ENCODE data around the gene FGF18. TPM values are rescaled to one million over a fixed set of nuclear protein-coding genes. Genes with fewer than 3 reads are reported as not detected.

Gene FGF18
- total RNA-seq, 1 donor from 2014 or later: not detected

GRCh38 chr5:171477101-171477500, 57.7 kb downstream of the FGF18 start:
- H3K4me3 Mint-ChIP-seq: no peak overlapping the region
- no peak for ATAC-seq (ENCODE audit: low read depth)
- POLR2A ChIA-PET: no interaction called here

GRCh38 chr5:171477666-171478065, 58.2 kb downstream of the FGF18 start:
- Mint-ChIP-seq H3K4me1 (peaks cover 3% of the 10 kb centered on the region), H3K27ac (no peak overlapping the region), H3K9me3 (no peaks in the 10 kb centered on the region), H3K27me3 (peaks cover 4% of the 10 kb centered on the region), H3K4me3 (no peak overlapping the region), H3K36me3 (ENCODE audit: low read depth) (no peaks in the 10 kb centered on the region)
- POLR2A ChIA-PET: no interaction called here
- CTCF ChIA-PET: no interaction called here
- no peak for ATAC-seq (ENCODE audit: low read depth)
- no peak for TF ChIP-seq CTCF (IDR thresholded peaks at IDR 0.05)
- intact Hi-C loops (cut with micrococcal nuclease): no loop called here
- DNase-seq: no peak

More at GRCh38 chr5:171477101-171477500, 57.7 kb downstream of the FGF18 start:
- Mint-ChIP-seq H3K9me3 (no peaks in the 10 kb centered on the region), H3K27ac (no peak overlapping the region), H3K36me3 (ENCODE audit: low read depth) (no peaks in the 10 kb centered on the region), H3K27me3 (peaks cover 4% of the 10 kb centered on the region), H3K4me1 (peaks cover 3% of the 10 kb centered on the region)
- TF ChIP-seq CTCF (IDR thresholded peaks at IDR 0.05): no peak
- CTCF ChIA-PET: no interaction called here
- DNase-seq: no peak
- intact Hi-C loops (cut with micrococcal nuclease): no loop called here

GRCh38 chr5:171478946-171479775, 59.7 kb downstream of the FGF18 start:
- no peak for DNase-seq
- Mint-ChIP-seq H3K36me3 (ENCODE audit: low read depth) (no peaks in the 10 kb centered on the region), H3K4me3 (no peak overlapping the region), H3K4me1 (peaks cover 3% of the 10 kb centered on the region), H3K27ac (no peak overlapping the region), H3K9me3 (no peaks in the 10 kb centered on the region), H3K27me3 (peaks cover 7% of the 10 kb centered on the region)
- POLR2A ChIA-PET: no interaction called here
- no peak for ATAC-seq (ENCODE audit: low read depth)
- no peak for TF ChIP-seq CTCF (IDR thresholded peaks at IDR 0.05)
- CTCF ChIA-PET: interaction anchor here (0.5 kb wide), 1 partner anchor 393 kb away, joined by 3 read pairs; no protein-coding TSS in a partner anchor
- intact Hi-C loops (cut with micrococcal nuclease): no loop called here

- ChIA-PET POLR2A (no interaction called here), CTCF (interaction anchor here (0.5 kb wide), 1 partner anchor 393 kb away, joined by 3 read pairs; no protein-coding TSS in a partner anchor)
- peaks cover 3% of the 10 kb centered on the region for H3K4me1 Mint-ChIP-seq
- ATAC-seq (ENCODE audit: low read depth) (no peak), DNase-seq (no peak)
- H3K9me3 Mint-ChIP-seq: no peaks in the 10 kb centered on the region
- no peak for TF ChIP-seq CTCF (IDR thresholded peaks at IDR 0.05)
- intact Hi-C loops (cut with micrococcal nuclease): no loop called here
- H3K4me3 Mint-ChIP-seq: no peak overlapping the region
- H3K27me3 Mint-ChIP-seq: peaks cover 13% of the 10 kb centered on the region
- H3K27ac Mint-ChIP-seq: no peak overlapping the region
- no peaks in the 10 kb centered on the region for H3K36me3 Mint-ChIP-seq (ENCODE audit: low read depth)
Measured at GRCh38 chr5:171479776-171480125, 60.3 kb downstream of the FGF18 start.

GRCh38 chr5:171480239-171480638, 60.8 kb downstream of the FGF18 start:
- CTCF ChIA-PET: no interaction called here
- intact Hi-C loops (cut with micrococcal nuclease): no loop called here

More at GRCh38 chr5:171480239-171480638, 60.8 kb downstream of the FGF18 start:
- DNase-seq: no peak
- no peak for ATAC-seq (ENCODE audit: low read depth)
- H3K9me3 Mint-ChIP-seq: no peaks in the 10 kb centered on the region
- no peak overlapping the region for H3K27ac Mint-ChIP-seq
- H3K4me1 Mint-ChIP-seq: peaks cover 3% of the 10 kb centered on the region
- POLR2A ChIA-PET: no interaction called here
- H3K27me3 Mint-ChIP-seq: peaks cover 13% of the 10 kb centered on the region
- H3K36me3 Mint-ChIP-seq (ENCODE audit: low read depth): no peaks in the 10 kb centered on the region
- no peak overlapping the region for H3K4me3 Mint-ChIP-seq
- no peak for TF ChIP-seq CTCF (IDR thresholded peaks at IDR 0.05)
